CD4-positive, alpha-beta T cell treated with Interleukin-15 for 1 hour (primary cell): ENCODE results near the gene FGGY.
A peak's percentile ranks its signal among the peaks of the same experiment; 100 is the strongest.
"Not testable (repeated sequence)": the region's sequence is repeated elsewhere in the genome, so short reads cannot be mapped to it uniquely, and the experiment has no call there.

Experiments used
- DNase-seq: peaks from one replicate; pipeline ENCODE4 v3.0.0-alpha.2; 2020

The FGGY gene

GRCh38 chr1:59557549-59557885 lies 260.6 kb downstream of the FGGY start:
- no peak for DNase-seq

- DNase-seq = not testable (repeated sequence)
Observed at GRCh38 chr1:59558580-59558979, 261.7 kb downstream of the FGGY start.

- DNase-seq = no peak
Observed at GRCh38 chr1:59560807-59561450, 264.0 kb downstream of the FGGY start.

- no peak for DNase-seq
Observed at GRCh38 chr1:59561796-59562195, 264.9 kb downstream of the FGGY start.

GRCh38 chr1:59564192-59564891 lies 267.4 kb downstream of the FGGY start:
- no peak for DNase-seq

- DNase-seq = no peak
Observed at GRCh38 chr1:59565611-59566410, 268.9 kb downstream of the FGGY start.

GRCh38 chr1:59568158-59568935 lies 271.5 kb downstream of the FGGY start:
- DNase-seq = no peak

GRCh38 chr1:59569198-59569597 lies 272.3 kb downstream of the FGGY start:
- DNase-seq = no peak

- peak; percentile 37 for DNase-seq
Observed at GRCh38 chr1:59570524-59570923, 273.6 kb downstream of the FGGY start.

GRCh38 chr1:59574085-59574484 lies 277.2 kb downstream of the FGGY start:
- DNase-seq = no peak

GRCh38 chr1:59577774-59578173 lies 280.9 kb downstream of the FGGY start:
- DNase-seq = no peak

GRCh38 chr1:59579222-59579621 lies 282.3 kb downstream of the FGGY start:
- no peak for DNase-seq

- DNase-seq = no peak
Observed at GRCh38 chr1:59580257-59580656, 283.4 kb downstream of the FGGY start.

- DNase-seq = not testable (repeated sequence)
Observed at GRCh38 chr1:59592410-59592809, 295.5 kb downstream of the FGGY start.

- no peak for DNase-seq
Observed at GRCh38 chr1:59592924-59593323, 296.0 kb downstream of the FGGY start.

GRCh38 chr1:59593798-59594790 lies 297.2 kb downstream of the FGGY start:
- DNase-seq = no peak

- DNase-seq = no peak
Observed at GRCh38 chr1:59595774-59596173, 298.9 kb downstream of the FGGY start.

- DNase-seq = no peak
Observed at GRCh38 chr1:59596432-59596831, 299.5 kb downstream of the FGGY start.

GRCh38 chr1:59596956-59597355 lies 300.1 kb downstream of the FGGY start:
- no peak for DNase-seq

GRCh38 chr1:59597420-59598119 lies 300.7 kb downstream of the FGGY start:
- DNase-seq = no peak

- no peak for DNase-seq
Observed at GRCh38 chr1:59598120-59598440, 301.2 kb downstream of the FGGY start.
